Activated CD4-positive, alpha-beta memory T cell treated with anti-CD3 and anti-CD28 coated beads, Interleukin-2, amount 10 ng/mL, durations not matched to agents 7 days and 5 days (primary cell): Measurements from ENCODE around the gene GID8. TPM values are rescaled to one million over a fixed set of nuclear protein-coding genes. Genes with fewer than 3 reads are reported as not detected.

Source experiments
- CTCF ChIA-PET: fragments of 350-600 bp; sonication (Branson Sonifier 250); formaldehyde crosslinking; loops from one replicate; lab custom pipeline; 2021; ENCODE audit warnings: antibody characterized with exemption, inconsistent platforms; lab: Charles Lee
- POLR2A ChIA-PET: fragments of 350-600 bp; sonication (Branson Sonifier 250); formaldehyde crosslinking; loops from one replicate; lab custom pipeline; 2021; ENCODE audit warnings: antibody characterized with exemption; lab: Charles Lee
- DNase-seq: peaks from one replicate; pipeline ENCODE4 v3.0.0-alpha.2; 2020
- H3K27ac Mint-ChIP-seq: one replicate; pipeline ENCODE4 v1.8.0; 2021; ENCODE audit warnings: mild to moderate bottlenecking, mixed read lengths
- H3K27me3 Mint-ChIP-seq: one replicate; pipeline ENCODE4 v1.8.0; 2021; ENCODE audit warnings: mixed read lengths
- H3K36me3 Mint-ChIP-seq: one replicate; pipeline ENCODE4 v1.8.0; 2021; ENCODE audit warnings: low read depth, mixed read lengths
- H3K4me1 Mint-ChIP-seq: one replicate; pipeline ENCODE4 v1.8.0; 2021; ENCODE audit warnings: mixed read lengths
- H3K4me3 Mint-ChIP-seq: one replicate; pipeline ENCODE4 v1.8.0; 2021; ENCODE audit warnings: mild to moderate bottlenecking, mixed read lengths
- H3K9me3 Mint-ChIP-seq: one replicate; pipeline ENCODE4 v1.8.0; 2021; ENCODE audit warnings: mixed read lengths
- total RNA-seq, 2 experiments: library from RNA; stranded (reverse); gene quantifications; one replicate each; pipeline ENCODE4 v1.2.3, GENCODE V29; 2021

GID8 gene
- total RNA-seq, 2 experiments from 2014 or later = 31.9 to 32.8 TPM

GRCh38 chr20:62982124-62983075, 44.5 kb downstream of the GID8 start:
- Mint-ChIP-seq H3K4me1 (peaks cover 49% of the 10 kb centered on the region), H3K27me3 (peaks cover 42% of the 10 kb centered on the region), H3K27ac (no peak overlapping the region), H3K4me3 (no peak overlapping the region), H3K36me3 (no peaks in the 10 kb centered on the region), H3K9me3 (no peaks in the 10 kb centered on the region)
- POLR2A ChIA-PET = interaction anchor here (0.6 to 1.1 kb wide), 2 partner anchors 17 to 45 kb away, joined by 3 read pairs; partner anchors contain the start of gene GID8
- peak; percentile 31 for DNase-seq
- CTCF ChIA-PET = interaction anchor here (1.1 to 1.2 kb wide), 2 partner anchors 10 to 64 kb away, joined by 3 to 4 read pairs; no protein-coding TSS in a partner anchor

GRCh38 chr20:62983210-62983609, 45.3 kb downstream of the GID8 start:
- CTCF ChIA-PET = interaction anchor here (2.3 kb wide), 1 partner anchor 11 kb away, joined by 8 read pairs; no protein-coding TSS in a partner anchor

GRCh38 chr20:62984666-62985443, 46.9 kb downstream of the GID8 start:
- H3K27me3 Mint-ChIP-seq = peaks cover 27% of the 10 kb centered on the region
- no peaks in the 10 kb centered on the region for H3K36me3 Mint-ChIP-seq

More at GRCh38 chr20:62983210-62983609, 45.3 kb downstream of the GID8 start:
- Mint-ChIP-seq H3K27me3 (peaks cover 38% of the 10 kb centered on the region), H3K4me3 (no peak overlapping the region), H3K4me1 (peaks cover 40% of the 10 kb centered on the region), H3K9me3 (no peaks in the 10 kb centered on the region), H3K27ac (no peak overlapping the region), H3K36me3 (no peaks in the 10 kb centered on the region)
- POLR2A ChIA-PET = no interaction called here
- DNase-seq = no peak

GRCh38 chr20:62985444-62985778, 47.5 kb downstream of the GID8 start:
- Mint-ChIP-seq H3K9me3 (no peaks in the 10 kb centered on the region), H3K27ac (no peak overlapping the region), H3K36me3 (no peaks in the 10 kb centered on the region), H3K27me3 (peaks cover 21% of the 10 kb centered on the region), H3K4me1 (peaks cover 32% of the 10 kb centered on the region), H3K4me3 (no peak overlapping the region)
- ChIA-PET CTCF (no interaction called here), POLR2A (no interaction called here)
- no peak for DNase-seq

More at GRCh38 chr20:62984666-62985443, 46.9 kb downstream of the GID8 start:
- DNase-seq = no peak
- no peak overlapping the region for H3K27ac Mint-ChIP-seq
- no peaks in the 10 kb centered on the region for H3K9me3 Mint-ChIP-seq
- peaks cover 36% of the 10 kb centered on the region for H3K4me1 Mint-ChIP-seq
- ChIA-PET CTCF (interaction anchor here (2.3 kb wide), 1 partner anchor 13 kb away, joined by 8 read pairs; no protein-coding TSS in a partner anchor), POLR2A (no interaction called here)
- H3K4me3 Mint-ChIP-seq = no peak overlapping the region

GRCh38 chr20:62986257-62986800, 48.4 kb downstream of the GID8 start:
- no peak overlapping the region for H3K27ac Mint-ChIP-seq
- CTCF ChIA-PET = no interaction called here

GRCh38 chr20:62987114-62987513, 49.2 kb downstream of the GID8 start:
- CTCF ChIA-PET = interaction anchor here (1.2 kb wide), 1 partner anchor 15 kb away, joined by 5 read pairs; no protein-coding TSS in a partner anchor
- no peak overlapping the region for H3K27ac Mint-ChIP-seq
- no peak for DNase-seq
- H3K4me1 Mint-ChIP-seq = peaks cover 16% of the 10 kb centered on the region
- no peak overlapping the region for H3K4me3 Mint-ChIP-seq
- no peaks in the 10 kb centered on the region for H3K9me3 Mint-ChIP-seq
- no peaks in the 10 kb centered on the region for H3K36me3 Mint-ChIP-seq
- peaks cover 21% of the 10 kb centered on the region for H3K27me3 Mint-ChIP-seq
- POLR2A ChIA-PET = interaction anchor here (0.6 kb wide), 1 partner anchor 17 kb away, joined by 3 read pairs; no protein-coding TSS in a partner anchor

More at GRCh38 chr20:62986257-62986800, 48.4 kb downstream of the GID8 start:
- Mint-ChIP-seq H3K4me3 (no peak overlapping the region), H3K4me1 (peaks cover 24% of the 10 kb centered on the region), H3K9me3 (no peaks in the 10 kb centered on the region), H3K36me3 (no peaks in the 10 kb centered on the region), H3K27me3 (peaks cover 23% of the 10 kb centered on the region)
- POLR2A ChIA-PET = no interaction called here
- no peak for DNase-seq

- no peaks in the 10 kb centered on the region for H3K36me3 Mint-ChIP-seq
- no peak overlapping the region for H3K27ac Mint-ChIP-seq
- peaks cover 17% of the 10 kb centered on the region for H3K27me3 Mint-ChIP-seq
- DNase-seq = peak; percentile 48
- H3K4me1 Mint-ChIP-seq = peaks cover 7% of the 10 kb centered on the region
- ChIA-PET CTCF (no interaction called here), POLR2A (no interaction called here)
- peak overlapping the region; percentile 65 for H3K4me3 Mint-ChIP-seq
- no peaks in the 10 kb centered on the region for H3K9me3 Mint-ChIP-seq
Observed at GRCh38 chr20:62989201-62989601, 51.3 kb downstream of the GID8 start.

- CTCF ChIA-PET = no interaction called here
- POLR2A ChIA-PET = no interaction called here
Observed at GRCh38 chr20:62990306-62990825, 52.4 kb downstream of the GID8 start.

GRCh38 chr20:62991196-62991807, 53.4 kb downstream of the GID8 start:
- Mint-ChIP-seq H3K9me3 (no peaks in the 10 kb centered on the region), H3K4me1 (peaks cover 7% of the 10 kb centered on the region), H3K4me3 (no peak overlapping the region), H3K27ac (no peak overlapping the region), H3K27me3 (peaks cover 19% of the 10 kb centered on the region), H3K36me3 (no peaks in the 10 kb centered on the region)
- CTCF ChIA-PET = no interaction called here
- POLR2A ChIA-PET = no interaction called here
- no peak for DNase-seq

More at GRCh38 chr20:62990306-62990825, 52.4 kb downstream of the GID8 start:
- Mint-ChIP-seq H3K4me3 (no peak overlapping the region), H3K9me3 (no peaks in the 10 kb centered on the region), H3K27me3 (peaks cover 17% of the 10 kb centered on the region), H3K36me3 (no peaks in the 10 kb centered on the region), H3K4me1 (peaks cover 7% of the 10 kb centered on the region), H3K27ac (no peak overlapping the region)
- no peak for DNase-seq

- DNase-seq = no peak
- H3K36me3 Mint-ChIP-seq = no peaks in the 10 kb centered on the region
- H3K4me3 Mint-ChIP-seq = no peak overlapping the region
- CTCF ChIA-PET = no interaction called here
- no peak overlapping the region for H3K27ac Mint-ChIP-seq
- no peaks in the 10 kb centered on the region for H3K9me3 Mint-ChIP-seq
- POLR2A ChIA-PET = no interaction called here
- peaks cover 21% of the 10 kb centered on the region for H3K27me3 Mint-ChIP-seq
- H3K4me1 Mint-ChIP-seq = peaks cover 7% of the 10 kb centered on the region
Observed at GRCh38 chr20:62991863-62992262, 53.9 kb downstream of the GID8 start.

- ChIA-PET CTCF (no interaction called here), POLR2A (no interaction called here)
- Mint-ChIP-seq H3K9me3 (no peaks in the 10 kb centered on the region), H3K27ac (no peak overlapping the region), H3K36me3 (no peaks in the 10 kb centered on the region), H3K4me1 (peaks cover 4% of the 10 kb centered on the region), H3K4me3 (no peak overlapping the region), H3K27me3 (peaks cover 34% of the 10 kb centered on the region)
- no peak for DNase-seq
Observed at GRCh38 chr20:62993856-62994494, 56.0 kb downstream of the GID8 start.

GRCh38 chr20:62994869-62995281, 56.9 kb downstream of the GID8 start:
- peaks cover 7% of the 10 kb centered on the region for H3K4me1 Mint-ChIP-seq
- H3K27ac Mint-ChIP-seq = no peak overlapping the region
- ChIA-PET POLR2A (no interaction called here), CTCF (no interaction called here)
- DNase-seq = no peak
- no peak overlapping the region for H3K4me3 Mint-ChIP-seq
- no peaks in the 10 kb centered on the region for H3K36me3 Mint-ChIP-seq
- H3K27me3 Mint-ChIP-seq = peaks cover 39% of the 10 kb centered on the region
- no peaks in the 10 kb centered on the region for H3K9me3 Mint-ChIP-seq
